ENCODE data around the gene MYG1. TPM values are rescaled to one million over a fixed set of nuclear protein-coding genes. Genes with fewer than 3 reads are reported as not detected.
A peak's percentile ranks its signal among the peaks of the same experiment; 100 is the strongest.

The MYG1 gene
- total RNA-seq, 1 experiment from 2014 or later = 82.5 TPM

GRCh38 chr12:53252349-53252916 is 47.1 kb upstream of the MYG1 start:
- H3K4me3 ChIP-seq = peak overlapping the region; percentile 99
- peak overlapping the region; percentile 64 for H3K27ac ChIP-seq
- H4K20me1 ChIP-seq (ENCODE audit: insufficient read depth) = no peaks in the 10 kb centered on the region
- BruUV-seq (replicated peaks) = no TSS peak
- H3K9me2 ChIP-seq (ENCODE audit: insufficient read depth) = no peaks in the 10 kb centered on the region
- DNase-seq = peak; percentile 81 to 83
- intact Hi-C loops (cut with micrococcal nuclease; ENCODE audit: unreplicated experiment) = loop anchor here (1.0 kb wide), 1 partner anchor 153 kb away; no protein-coding TSS in a partner anchor
- CTCF ChIA-PET = no interaction called here
- no peaks in the 10 kb centered on the region for H3K9me3 ChIP-seq (ENCODE audit: insufficient read depth, low read depth)
- H2AFZ ChIP-seq = peak overlapping the region; percentile 99
- H3K4me2 ChIP-seq = peak overlapping the region; percentile 95
- POLR2A ChIA-PET (ENCODE audit: unreplicated experiment) = interaction anchor here (0.6 to 0.7 kb wide), 2 partner anchors 39 to 80 kb away, joined by 4 read pairs; no protein-coding TSS in a partner anchor
- H3K27me3 ChIP-seq (ENCODE audit: insufficient read depth, low read depth) = no peaks in the 10 kb centered on the region
- H3K79me2 ChIP-seq (ENCODE audit: low read depth) = peaks cover 15% of the 10 kb centered on the region
- no peaks in the 10 kb centered on the region for H3K36me3 ChIP-seq (ENCODE audit: low read depth)
- no peak for TF ChIP-seq EZH2 (IDR thresholded peaks at IDR 0.05; ENCODE audit: low read depth)
- TF ChIP-seq, protein P1, sequence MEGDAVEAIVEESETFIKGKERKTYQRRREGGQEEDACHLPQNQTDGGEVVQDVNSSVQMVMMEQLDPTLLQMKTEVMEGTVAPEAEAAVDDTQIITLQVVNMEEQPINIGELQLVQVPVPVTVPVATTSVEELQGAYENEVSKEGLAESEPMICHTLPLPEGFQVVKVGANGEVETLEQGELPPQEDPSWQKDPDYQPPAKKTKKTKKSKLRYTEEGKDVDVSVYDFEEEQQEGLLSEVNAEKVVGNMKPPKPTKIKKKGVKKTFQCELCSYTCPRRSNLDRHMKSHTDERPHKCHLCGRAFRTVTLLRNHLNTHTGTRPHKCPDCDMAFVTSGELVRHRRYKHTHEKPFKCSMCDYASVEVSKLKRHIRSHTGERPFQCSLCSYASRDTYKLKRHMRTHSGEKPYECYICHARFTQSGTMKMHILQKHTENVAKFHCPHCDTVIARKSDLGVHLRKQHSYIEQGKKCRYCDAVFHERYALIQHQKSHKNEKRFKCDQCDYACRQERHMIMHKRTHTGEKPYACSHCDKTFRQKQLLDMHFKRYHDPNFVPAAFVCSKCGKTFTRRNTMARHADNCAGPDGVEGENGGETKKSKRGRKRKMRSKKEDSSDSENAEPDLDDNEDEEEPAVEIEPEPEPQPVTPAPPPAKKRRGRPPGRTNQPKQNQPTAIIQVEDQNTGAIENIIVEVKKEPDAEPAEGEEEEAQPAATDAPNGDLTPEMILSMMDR (conservative IDR thresholded peaks at IDR 0.05) = peak; percentile 3; the same call in 1 of the 2 replicates
- peaks cover 28% of the 10 kb centered on the region for H3F3A ChIP-seq (ENCODE audit: insufficient read depth, low read depth)
- H3K4me1 ChIP-seq (replicated peaks; ENCODE audit: insufficient read depth) = peaks cover 25% of the 10 kb centered on the region

- Histone ChIP-seq H3K4me1 (replicated peaks; ENCODE audit: insufficient read depth) (peaks cover 25% of the 10 kb centered on the region), H3K79me2 (ENCODE audit: low read depth) (peaks cover 15% of the 10 kb centered on the region), H3K4me2 (peak overlapping the region; percentile 95), H3K9me3 (ENCODE audit: insufficient read depth, low read depth) (no peaks in the 10 kb centered on the region), H2AFZ (no peak overlapping the region), H3K36me3 (ENCODE audit: low read depth) (no peaks in the 10 kb centered on the region), H3K27ac (no peak overlapping the region), H4K20me1 (ENCODE audit: insufficient read depth) (no peaks in the 10 kb centered on the region), H3K27me3 (ENCODE audit: insufficient read depth, low read depth) (no peaks in the 10 kb centered on the region), H3K9me2 (ENCODE audit: insufficient read depth) (no peaks in the 10 kb centered on the region), H3F3A (ENCODE audit: insufficient read depth, low read depth) (peaks cover 28% of the 10 kb centered on the region), H3K4me3 (peak overlapping the region; percentile 99; the same call in 1 of the 2 replicates)
- intact Hi-C loops (cut with micrococcal nuclease; ENCODE audit: unreplicated experiment) = no loop called here
- ChIA-PET CTCF (no interaction called here), POLR2A (ENCODE audit: unreplicated experiment) (no interaction called here)
- TSS peak; percentile 63 for BruUV-seq (replicated peaks)
- no peak for TF ChIP-seq EZH2 (IDR thresholded peaks at IDR 0.05; ENCODE audit: low read depth)
- TF ChIP-seq, protein P1 (conservative IDR thresholded peaks at IDR 0.05) = no peak
- no peak for DNase-seq
Measured at GRCh38 chr12:53253298-53253697, 46.2 kb upstream of the MYG1 start.

DNA sequence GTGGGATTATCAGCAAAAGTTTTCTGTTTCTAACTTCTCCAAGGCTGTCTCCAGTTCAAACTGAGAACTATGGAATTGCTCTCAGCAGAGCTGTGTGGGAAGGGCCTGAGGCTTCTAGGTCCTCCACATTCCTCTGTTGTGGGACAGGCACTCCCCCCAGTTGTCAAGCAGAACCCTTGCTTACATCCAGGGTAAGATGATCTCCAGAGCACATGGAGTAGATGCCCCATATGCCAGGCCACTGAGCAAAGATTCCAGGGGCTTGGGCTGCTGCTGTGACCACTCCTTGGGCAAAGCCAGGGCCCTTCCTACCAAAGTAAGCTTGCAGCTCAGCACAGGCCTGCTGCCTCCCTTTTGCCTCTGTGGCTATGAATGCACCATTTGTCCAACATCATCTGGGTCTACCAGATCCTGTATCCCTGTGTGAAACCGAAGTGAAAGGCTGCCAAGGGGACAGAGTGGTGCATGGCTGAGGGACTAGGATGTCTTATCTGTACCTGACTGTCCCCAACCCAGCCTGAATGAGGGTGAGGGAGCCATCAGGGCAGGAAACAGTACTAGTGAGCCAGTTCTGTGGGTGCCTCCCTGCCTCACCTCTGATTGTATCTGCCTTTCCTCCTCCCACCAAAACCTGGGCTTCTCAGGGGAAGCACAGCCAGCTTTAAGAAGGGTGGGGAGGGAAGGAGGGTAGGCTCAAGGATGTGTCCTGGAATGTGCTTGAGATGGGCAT is 44.5 kb upstream of the MYG1 start:
- Histone ChIP-seq H3K27ac (no peak overlapping the region), H3K4me2 (no peak overlapping the region), H3K9me3 (ENCODE audit: insufficient read depth, low read depth) (no peaks in the 10 kb centered on the region), H3K36me3 (ENCODE audit: low read depth) (no peaks in the 10 kb centered on the region), H3K79me2 (ENCODE audit: low read depth) (peaks cover 15% of the 10 kb centered on the region), H3F3A (ENCODE audit: insufficient read depth, low read depth) (peaks cover 28% of the 10 kb centered on the region), H3K4me3 (no peak overlapping the region), H3K27me3 (ENCODE audit: insufficient read depth, low read depth) (no peaks in the 10 kb centered on the region), H3K4me1 (replicated peaks; ENCODE audit: insufficient read depth) (peaks cover 22% of the 10 kb centered on the region), H4K20me1 (ENCODE audit: insufficient read depth) (no peaks in the 10 kb centered on the region), H2AFZ (no peak overlapping the region), H3K9me2 (ENCODE audit: insufficient read depth) (no peaks in the 10 kb centered on the region)
- DNase-seq = no peak
- TF ChIP-seq EZH2 (IDR thresholded peaks at IDR 0.05; ENCODE audit: low read depth) = no peak
- TF ChIP-seq, protein P1 (conservative IDR thresholded peaks at IDR 0.05) = no peak
- ChIA-PET POLR2A (ENCODE audit: unreplicated experiment) (no interaction called here), CTCF (no interaction called here)
- intact Hi-C loops (cut with micrococcal nuclease; ENCODE audit: unreplicated experiment) = no loop called here
- no TSS peak for BruUV-seq (replicated peaks)
